Gastrocnemius medialis (tissue), 4 donors: ENCODE measurements around the gene HUNK.

ENCODE experiments used
- CTCF ChIP-seq, 5 experiments: fragments of 450-650 bp in 3 of 5; fragments of 200-600 bp in 2 of 5; sonication (generic) in 2 of 5; IDR thresholded peaks in 4 of 5; conservative IDR thresholded peaks in 1 of 5; 1 replicate in 4 of 5; 2 replicates in 1 of 5; pipeline ENCODE4 v1.5.1; 2016 to 2019; ENCODE audit warnings: antibody characterized with exemption in 5 of 5, mild to moderate bottlenecking in 3 of 5, moderate library complexity in 3 of 5
- POLR2A ChIP-seq, 2 donors: fragments of 450-650 bp; IDR thresholded peaks; one replicate each; pipeline ENCODE4 v1.6.1; 2017; ENCODE audit warnings: antibody characterized with exemption in 2 of 2, mild to moderate bottlenecking in 2 of 2, moderate library complexity in 2 of 2

DNA sequence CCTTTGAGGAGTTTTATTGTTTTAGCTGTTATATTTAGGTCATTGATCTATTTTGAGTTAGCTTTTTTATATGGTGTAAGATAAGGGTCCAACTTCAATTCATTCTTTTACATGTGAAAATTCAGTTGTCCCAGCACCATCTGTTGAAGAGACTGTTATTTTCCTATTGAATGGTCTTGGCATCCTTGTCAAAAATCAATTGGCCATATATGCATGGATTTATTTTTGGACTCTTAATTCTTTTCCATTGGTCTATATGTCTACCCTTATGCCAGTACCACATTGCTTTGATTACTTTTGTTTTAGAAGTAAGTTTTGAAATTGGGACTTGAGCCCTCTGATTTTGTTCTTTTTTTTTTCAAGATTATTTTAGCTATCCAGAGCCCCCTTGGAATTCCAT is 35.8 kb upstream of the HUNK start:
- TF ChIP-seq POLR2A (IDR thresholded peaks at IDR 0.05) (no peak), CTCF (IDR thresholded peaks at IDR 0.05 in 4 of 5, conservative IDR thresholded peaks at IDR 0.05 in 1 of 5) (no peak)
